Measurements from ENCODE around the gene WDR54. TPM values are rescaled to one million over a fixed set of nuclear protein-coding genes. Genes with fewer than 3 reads are reported as not detected.
A peak's percentile ranks its signal among the peaks of the same experiment; 100 is the strongest.

Gene WDR54
- total RNA-seq, 4 donors from 2014 or later = 9.6 to 25.2 (median 18.5) TPM

DNA sequence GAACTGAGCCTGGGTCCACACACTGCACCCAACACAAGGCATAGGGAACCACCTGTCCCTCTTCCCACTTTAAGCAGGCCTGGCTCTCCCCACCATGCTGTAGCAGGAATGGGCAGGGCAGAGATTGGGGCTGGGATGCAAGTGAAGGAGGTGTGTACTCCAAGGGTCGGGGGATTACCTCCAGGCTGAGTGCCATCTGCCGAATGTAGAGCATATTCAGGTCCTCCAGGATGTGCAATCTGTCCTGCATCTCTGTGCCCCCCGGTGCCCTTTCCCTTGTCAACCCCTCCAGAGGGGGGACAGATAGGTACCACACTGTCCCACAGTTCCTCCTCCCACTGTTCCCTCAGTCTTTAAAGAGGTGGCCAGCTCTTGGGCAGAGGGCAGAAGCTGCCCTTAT, 17.8 kb downstream of the WDR54 start:
- TF ChIP-seq EP300 (IDR thresholded peaks at IDR 0.05) (no peak), POLR2A (IDR thresholded peaks at IDR 0.05) (no peak)
- TF ChIP-seq, protein P1, sequence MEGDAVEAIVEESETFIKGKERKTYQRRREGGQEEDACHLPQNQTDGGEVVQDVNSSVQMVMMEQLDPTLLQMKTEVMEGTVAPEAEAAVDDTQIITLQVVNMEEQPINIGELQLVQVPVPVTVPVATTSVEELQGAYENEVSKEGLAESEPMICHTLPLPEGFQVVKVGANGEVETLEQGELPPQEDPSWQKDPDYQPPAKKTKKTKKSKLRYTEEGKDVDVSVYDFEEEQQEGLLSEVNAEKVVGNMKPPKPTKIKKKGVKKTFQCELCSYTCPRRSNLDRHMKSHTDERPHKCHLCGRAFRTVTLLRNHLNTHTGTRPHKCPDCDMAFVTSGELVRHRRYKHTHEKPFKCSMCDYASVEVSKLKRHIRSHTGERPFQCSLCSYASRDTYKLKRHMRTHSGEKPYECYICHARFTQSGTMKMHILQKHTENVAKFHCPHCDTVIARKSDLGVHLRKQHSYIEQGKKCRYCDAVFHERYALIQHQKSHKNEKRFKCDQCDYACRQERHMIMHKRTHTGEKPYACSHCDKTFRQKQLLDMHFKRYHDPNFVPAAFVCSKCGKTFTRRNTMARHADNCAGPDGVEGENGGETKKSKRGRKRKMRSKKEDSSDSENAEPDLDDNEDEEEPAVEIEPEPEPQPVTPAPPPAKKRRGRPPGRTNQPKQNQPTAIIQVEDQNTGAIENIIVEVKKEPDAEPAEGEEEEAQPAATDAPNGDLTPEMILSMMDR (IDR thresholded peaks at IDR 0.05) = no peak
- H3K9me3 ChIP-seq = no peaks in the 10 kb centered on the region
- no peaks in the 10 kb centered on the region for H3K27me3 ChIP-seq
- peak overlapping the region; percentile 83 to 94 (median 86) for H3K27ac ChIP-seq
- H3K4me3 ChIP-seq = peak overlapping the region; percentile 45 to 66 (median 56)
- H3K4me1 ChIP-seq = peaks cover 0 to 87% (median 11%) of the 10 kb centered on the region in 4 donors
- WGBS, 2 donors = 26 to 29% methylated on average over 3 of the region's 3 CpGs
- peaks cover 0 to 5% (median 0%) of the 10 kb centered on the region in 3 donors for H3K36me3 ChIP-seq
- DNase-seq (ENCODE audit: low spot score in 2 of 2) = no peak

DNA sequence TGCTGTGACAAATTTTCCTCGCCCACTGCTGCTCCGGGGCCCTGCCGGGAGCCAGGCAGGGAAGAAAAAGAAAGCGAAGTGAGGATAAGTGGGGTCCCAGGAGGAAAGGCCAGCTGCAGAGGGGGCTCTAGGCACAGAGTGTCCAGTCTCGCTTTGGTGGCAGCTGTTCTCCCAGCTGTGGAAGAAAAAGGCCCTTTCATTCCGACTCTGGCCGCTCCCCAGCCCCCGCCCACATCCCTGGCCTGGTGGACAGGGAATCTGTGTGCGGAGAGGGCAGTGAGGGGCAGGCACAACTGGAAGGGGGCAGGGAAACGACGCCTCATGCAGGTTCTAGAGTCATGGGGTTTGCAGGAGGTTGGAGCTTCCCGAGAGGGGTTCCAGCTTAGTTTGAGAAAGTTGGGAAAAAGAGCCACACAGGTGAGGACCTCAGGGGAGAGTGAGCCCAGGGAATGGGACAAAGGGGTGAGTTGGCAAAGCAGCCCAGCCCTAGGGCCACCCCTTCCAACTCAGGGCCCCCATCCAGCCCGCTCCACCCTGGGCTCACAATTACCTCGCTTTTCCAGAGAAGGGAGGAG, 18.4 kb downstream of the WDR54 start:
- peaks cover 0 to 88% (median 11%) of the 10 kb centered on the region in 4 donors for H3K4me1 ChIP-seq

DNA sequence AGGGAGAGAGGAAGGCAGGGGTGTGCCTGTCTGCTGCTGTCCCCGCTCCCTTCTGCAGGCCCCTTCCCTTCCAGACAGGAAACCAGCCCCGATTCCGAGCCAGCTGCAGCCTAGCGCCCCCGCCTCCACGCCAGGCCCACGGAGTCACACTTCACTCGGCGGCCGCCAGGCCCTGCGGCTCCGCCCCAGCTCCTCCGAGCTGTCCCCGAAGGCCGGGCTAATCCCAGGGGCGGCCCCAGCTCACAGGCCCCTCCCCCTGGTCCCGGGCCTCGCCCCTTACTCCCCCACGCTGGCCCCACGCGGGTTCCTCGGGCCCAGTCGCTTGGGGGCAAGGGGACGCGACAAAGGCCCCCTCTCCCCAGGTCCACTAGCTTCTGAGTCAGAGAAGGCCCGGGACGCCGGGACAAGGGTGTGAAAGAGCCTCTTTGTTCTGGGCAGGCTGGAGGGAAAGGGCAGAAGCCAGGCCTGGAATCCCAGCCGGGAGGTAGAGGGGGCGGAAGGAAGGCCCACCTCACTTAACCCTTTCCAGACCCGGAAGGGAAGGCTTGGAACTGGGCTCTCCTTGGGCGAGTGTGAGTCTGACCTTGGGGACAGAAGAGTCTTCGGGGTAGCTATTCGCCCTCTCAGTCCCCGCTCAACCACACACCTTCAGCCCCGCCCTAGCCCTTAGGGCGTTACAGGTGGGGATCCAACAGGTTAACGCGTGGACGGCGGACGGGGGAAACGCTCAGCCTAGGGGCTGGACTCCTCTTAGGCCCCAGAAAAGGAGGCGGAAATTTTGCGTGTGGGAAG, 19.0 kb downstream of the WDR54 start:
- Histone ChIP-seq H3K4me1 (peaks cover 0 to 81% (median 11%) of the 10 kb centered on the region in 4 donors), H3K27me3 (no peaks in the 10 kb centered on the region), H3K36me3 (peaks cover 0 to 5% (median 0%) of the 10 kb centered on the region in 3 donors), H3K27ac (peak overlapping the region; percentile 83 to 94 (median 86)), H3K4me3 (peak overlapping the region; percentile 45 to 66 (median 56)), H3K9me3 (no peaks in the 10 kb centered on the region)
- TF ChIP-seq POLR2A (IDR thresholded peaks at IDR 0.05) (peak; percentile 45 to 57), EP300 (IDR thresholded peaks at IDR 0.05) (peak; percentile 19 to 87)
- TF ChIP-seq, protein P1 (IDR thresholded peaks at IDR 0.05) = peak; percentile 7 to 76 (median 30)
- WGBS, 2 donors = 4 to 13% methylated on average over 37 to 43 of the region's 45 CpGs
- peak; percentile 66 to 77 for DNase-seq (ENCODE audit: low spot score in 2 of 2)

More for the DNA sequence above, 18.4 kb downstream of the WDR54 start:
- Histone ChIP-seq H3K27ac (peak overlapping the region; percentile 83 to 94 (median 86)), H3K36me3 (peaks cover 0 to 5% (median 0%) of the 10 kb centered on the region in 3 donors), H3K4me3 (peak overlapping the region; percentile 45 to 66 (median 56)), H3K9me3 (no peaks in the 10 kb centered on the region), H3K27me3 (no peaks in the 10 kb centered on the region)
- WGBS, 2 donors = 9 to 13% methylated on average over 14 of the region's 14 CpGs
- peak; percentile 68 to 86 for DNase-seq (ENCODE audit: low spot score in 2 of 2)
- TF ChIP-seq, protein P1 (IDR thresholded peaks at IDR 0.05) = peak in 1 of 5 experiments; percentile 16
- TF ChIP-seq POLR2A (IDR thresholded peaks at IDR 0.05) (peak in 1 of 2 donors; percentile 27), EP300 (IDR thresholded peaks at IDR 0.05) (peak in 1 of 2 donors; percentile 78)

DNA sequence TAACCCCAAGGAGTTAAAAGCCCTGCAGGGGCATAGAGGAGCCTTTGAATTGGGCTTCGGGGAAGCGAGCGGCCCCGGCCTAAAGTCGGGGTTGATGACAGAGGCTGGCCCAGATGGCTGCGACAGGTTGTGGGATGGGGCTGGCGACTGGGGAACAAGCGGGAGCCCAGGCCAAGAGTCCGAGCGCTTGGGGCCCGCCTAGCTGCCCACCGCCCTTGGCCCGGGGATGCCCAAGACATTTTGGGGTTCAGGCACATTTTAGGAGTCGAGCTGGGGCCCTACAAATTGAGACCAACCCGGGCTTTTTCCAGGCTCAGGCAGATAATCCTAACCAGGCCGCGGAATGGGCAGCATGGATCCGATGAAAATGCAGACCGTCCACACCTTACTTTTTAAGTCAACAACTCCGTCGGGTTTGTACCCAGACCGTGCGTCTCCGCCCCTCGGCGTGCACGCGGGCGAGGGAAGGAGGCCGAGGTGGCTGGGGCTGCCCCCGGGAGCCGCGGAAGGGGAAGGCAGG, 19.7 kb downstream of the WDR54 start:
- Histone ChIP-seq H3K9me3 (no peaks in the 10 kb centered on the region), H3K4me3 (peak overlapping the region; percentile 45 to 66 (median 56)), H3K27me3 (no peaks in the 10 kb centered on the region), H3K36me3 (no peaks in the 10 kb centered on the region), H3K4me1 (peaks cover 0 to 75% (median 11%) of the 10 kb centered on the region in 4 donors), H3K27ac (peak overlapping the region; percentile 83 to 94 (median 86))
- WGBS, 2 donors = 14 to 16% methylated on average over 23 to 26 of the region's 33 CpGs
- TF ChIP-seq, protein P1 (IDR thresholded peaks at IDR 0.05) = no peak
- DNase-seq (ENCODE audit: low spot score in 2 of 2) = no peak

Measured in tibial nerve (tissue), 4 donors.